B cell (primary cell): ENCODE data around the gene GOLIM4.

Experiments used
- EZH2 ChIP-seq: IDR thresholded peaks from 2 replicates; pipeline ENCODE4 v1.6.1; 2012; ENCODE audit warnings: borderline replicate concordance, low read depth, mild to moderate bottlenecking, moderate library complexity, low read length; ENCODE audit not compliant: insufficient read depth, poor library complexity, severe bottlenecking
- TF ChIP-seq, protein P1 (sequence below): fragments of 200-600 bp; IDR thresholded peaks from one replicate; pipeline ENCODE4 v1.8.0; 2022; ENCODE audit warnings: antibody characterized with exemption, mild to moderate bottlenecking

DNA sequence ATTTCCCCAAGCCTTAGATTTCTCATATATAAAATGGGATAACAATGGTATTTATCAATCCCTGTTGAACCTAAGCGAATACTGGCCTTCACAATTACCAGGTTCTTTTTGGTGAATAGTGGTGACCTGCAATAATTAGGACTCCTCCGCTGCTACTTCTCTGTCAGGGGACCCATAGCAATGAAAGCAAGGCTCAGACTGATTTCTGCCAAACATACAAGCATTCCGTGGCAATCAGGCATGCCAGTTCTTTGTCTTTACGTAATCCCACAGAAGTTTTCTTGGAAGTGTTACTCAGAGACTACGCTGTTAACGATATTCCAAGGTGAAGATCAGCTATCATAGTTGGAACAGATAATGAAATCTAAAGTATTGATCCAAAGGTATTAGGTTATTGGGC is 105.7 kb downstream of the GOLIM4 start:
- TF ChIP-seq, protein P1, sequence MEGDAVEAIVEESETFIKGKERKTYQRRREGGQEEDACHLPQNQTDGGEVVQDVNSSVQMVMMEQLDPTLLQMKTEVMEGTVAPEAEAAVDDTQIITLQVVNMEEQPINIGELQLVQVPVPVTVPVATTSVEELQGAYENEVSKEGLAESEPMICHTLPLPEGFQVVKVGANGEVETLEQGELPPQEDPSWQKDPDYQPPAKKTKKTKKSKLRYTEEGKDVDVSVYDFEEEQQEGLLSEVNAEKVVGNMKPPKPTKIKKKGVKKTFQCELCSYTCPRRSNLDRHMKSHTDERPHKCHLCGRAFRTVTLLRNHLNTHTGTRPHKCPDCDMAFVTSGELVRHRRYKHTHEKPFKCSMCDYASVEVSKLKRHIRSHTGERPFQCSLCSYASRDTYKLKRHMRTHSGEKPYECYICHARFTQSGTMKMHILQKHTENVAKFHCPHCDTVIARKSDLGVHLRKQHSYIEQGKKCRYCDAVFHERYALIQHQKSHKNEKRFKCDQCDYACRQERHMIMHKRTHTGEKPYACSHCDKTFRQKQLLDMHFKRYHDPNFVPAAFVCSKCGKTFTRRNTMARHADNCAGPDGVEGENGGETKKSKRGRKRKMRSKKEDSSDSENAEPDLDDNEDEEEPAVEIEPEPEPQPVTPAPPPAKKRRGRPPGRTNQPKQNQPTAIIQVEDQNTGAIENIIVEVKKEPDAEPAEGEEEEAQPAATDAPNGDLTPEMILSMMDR = no peak
- TF ChIP-seq EZH2 = no peak
